ENCODE data around the gene CLDN25. TPM values are rescaled to one million over a fixed set of nuclear protein-coding genes. Genes with fewer than 3 reads are reported as not detected.

The CLDN25 gene
- total and polyA plus RNA-seq, 2 donors (not counting 3 experiments of a cell fraction or from before 2014, with no cell fraction given), result not detected

DNA sequence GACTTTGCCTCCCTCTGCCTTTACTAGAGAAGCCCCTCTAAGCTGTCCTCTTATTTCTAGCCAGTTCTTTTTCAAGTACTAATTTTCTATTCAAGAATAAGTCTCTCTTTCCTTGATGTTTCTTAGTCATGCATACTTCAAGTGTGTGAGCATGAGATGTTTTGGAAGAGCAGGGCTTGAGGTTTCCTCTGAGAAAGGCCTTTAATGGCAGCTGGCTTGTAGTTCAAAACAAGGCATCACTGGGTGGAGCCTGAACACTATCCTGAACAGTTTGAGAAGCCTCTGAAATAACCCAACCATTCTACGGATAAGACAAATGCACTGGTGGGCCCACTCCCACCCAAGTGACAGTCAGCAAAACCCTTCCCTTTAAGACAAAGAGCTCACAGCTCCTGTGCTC, 37.6 kb downstream of the CLDN25 start:
- Histone ChIP-seq H3K79me2 (ENCODE audit: control insufficient read depth, insufficient read depth, low read length) (no peaks in the 10 kb centered on the region), H3K4me3 (replicated peaks in 1 of 3; ENCODE audit: insufficient read depth in 1 of 3, low read depth in 1 of 3, low read length in 3 of 3) (no peak overlapping the region), H3K4me2 (ENCODE audit: insufficient read depth, low read length) (no peak overlapping the region), H4K20me1 (replicated peaks; ENCODE audit: control insufficient read depth, extremely low read depth, insufficient read depth, low read length) (no peaks in the 10 kb centered on the region), H2AFZ (ENCODE audit: low read depth, low read length) (no peak overlapping the region), H3K9ac (replicated peaks; ENCODE audit: extremely low read depth, insufficient read depth, low read length) (no peak overlapping the region), H3K27me3 (ENCODE audit: control insufficient read depth in 2 of 2, insufficient read depth in 2 of 2, low read length in 2 of 2) (no peaks in the 10 kb centered on the region), H3K9me3 (replicated peaks; ENCODE audit: control insufficient read depth, insufficient read depth, low read length) (no peaks in the 10 kb centered on the region), H3K36me3 (ENCODE audit: control insufficient read depth in 2 of 2, extremely low read depth in 1 of 2, insufficient read depth in 2 of 2, low read length in 2 of 2) (peaks cover 2 to 12% of the 10 kb centered on the region in 2 experiments), H3K27ac (ENCODE audit: insufficient read depth, low read depth, low read length) (no peak overlapping the region), H3K4me1 (ENCODE audit: control insufficient read depth, extremely low read depth, insufficient read depth, low read length) (no peaks in the 10 kb centered on the region), H3K9me1 (replicated peaks; ENCODE audit: control insufficient read depth, extremely low read depth, insufficient read depth, low read length) (no peaks in the 10 kb centered on the region)
- ChIA-PET CTCF (interaction anchor here (1.0 to 1.4 kb wide), 2 partner anchors 10 to 79 kb away, joined by 3 to 10 read pairs; no protein-coding TSS in a partner anchor), POLR2A (no interaction called here)
- FAIRE-seq (no peak), DNase-seq (ENCODE audit: low read depth, low spot score) (no peak)
- BruUV-seq (replicated peaks), result no TSS peak
- dilution Hi-C loops (cut with MboI; ENCODE audit: extremely low pct_ligation_motif_present, low sequenced_read_pairs) (no loop called here), intact Hi-C loops (cut with micrococcal nuclease) (no loop called here)
- no peak for TF ChIP-seq POLR2AphosphoS5 (IDR thresholded peaks at IDR 0.05; ENCODE audit: insufficient read depth, low read depth, low read length)
- TF ChIP-seq, protein P1, sequence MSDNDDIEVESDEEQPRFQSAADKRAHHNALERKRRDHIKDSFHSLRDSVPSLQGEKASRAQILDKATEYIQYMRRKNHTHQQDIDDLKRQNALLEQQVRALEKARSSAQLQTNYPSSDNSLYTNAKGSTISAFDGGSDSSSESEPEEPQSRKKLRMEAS (IDR thresholded peaks at IDR 0.05; ENCODE audit: insufficient read depth, insufficient read length), result no peak

GRCh38 chr11:113817626-113818025, 38.0 kb downstream of the CLDN25 start:
- no peak for DNase-seq (ENCODE audit: low read depth, low spot score)
- no peak overlapping the region for H3K4me3 ChIP-seq (replicated peaks in 1 of 3; ENCODE audit: insufficient read depth in 1 of 3, low read depth in 1 of 3, low read length in 3 of 3)
- no peaks in the 10 kb centered on the region for H3K9me3 ChIP-seq (replicated peaks; ENCODE audit: control insufficient read depth, insufficient read depth, low read length)
- no TSS peak for BruUV-seq (replicated peaks)
- intact Hi-C loops (cut with micrococcal nuclease) (no loop called here), dilution Hi-C loops (cut with MboI; ENCODE audit: extremely low pct_ligation_motif_present, low sequenced_read_pairs) (no loop called here)
- FAIRE-seq, result no peak
- ChIA-PET CTCF (interaction anchor here (1.0 to 1.4 kb wide), 2 partner anchors 11 to 79 kb away, joined by 3 to 10 read pairs; no protein-coding TSS in a partner anchor), POLR2A (no interaction called here)
- no peak overlapping the region for H2AFZ ChIP-seq (ENCODE audit: low read depth, low read length)
- peaks cover 2 to 12% of the 10 kb centered on the region in 2 experiments for H3K36me3 ChIP-seq (ENCODE audit: control insufficient read depth in 2 of 2, extremely low read depth in 1 of 2, insufficient read depth in 2 of 2, low read length in 2 of 2)
- H3K4me2 ChIP-seq (ENCODE audit: insufficient read depth, low read length), result no peak overlapping the region
- no peak for TF ChIP-seq MYC (IDR thresholded peaks at IDR 0.05; ENCODE audit: low read depth, low read length)
- no peak for TF ChIP-seq FOS (IDR thresholded peaks at IDR 0.05; ENCODE audit: borderline replicate concordance, insufficient read depth, low read length)
- TF ChIP-seq, protein P1 (IDR thresholded peaks at IDR 0.05; ENCODE audit: insufficient read depth, insufficient read length), result no peak
- no peak for TF ChIP-seq POLR2AphosphoS5 (IDR thresholded peaks at IDR 0.05; ENCODE audit: insufficient read depth, low read depth, low read length)
- TF ChIP-seq EZH2 (IDR thresholded peaks at IDR 0.05; ENCODE audit: borderline replicate concordance, low read depth, low read length, severe bottlenecking), result no peak
- TF ChIP-seq, protein P2, sequence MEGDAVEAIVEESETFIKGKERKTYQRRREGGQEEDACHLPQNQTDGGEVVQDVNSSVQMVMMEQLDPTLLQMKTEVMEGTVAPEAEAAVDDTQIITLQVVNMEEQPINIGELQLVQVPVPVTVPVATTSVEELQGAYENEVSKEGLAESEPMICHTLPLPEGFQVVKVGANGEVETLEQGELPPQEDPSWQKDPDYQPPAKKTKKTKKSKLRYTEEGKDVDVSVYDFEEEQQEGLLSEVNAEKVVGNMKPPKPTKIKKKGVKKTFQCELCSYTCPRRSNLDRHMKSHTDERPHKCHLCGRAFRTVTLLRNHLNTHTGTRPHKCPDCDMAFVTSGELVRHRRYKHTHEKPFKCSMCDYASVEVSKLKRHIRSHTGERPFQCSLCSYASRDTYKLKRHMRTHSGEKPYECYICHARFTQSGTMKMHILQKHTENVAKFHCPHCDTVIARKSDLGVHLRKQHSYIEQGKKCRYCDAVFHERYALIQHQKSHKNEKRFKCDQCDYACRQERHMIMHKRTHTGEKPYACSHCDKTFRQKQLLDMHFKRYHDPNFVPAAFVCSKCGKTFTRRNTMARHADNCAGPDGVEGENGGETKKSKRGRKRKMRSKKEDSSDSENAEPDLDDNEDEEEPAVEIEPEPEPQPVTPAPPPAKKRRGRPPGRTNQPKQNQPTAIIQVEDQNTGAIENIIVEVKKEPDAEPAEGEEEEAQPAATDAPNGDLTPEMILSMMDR (IDR thresholded peaks at IDR 0.05; ENCODE audit: extremely low read depth in 1 of 2, insufficient read depth in 1 of 2, low read depth in 1 of 2, low read length in 2 of 2), result no peak
- no peak for TF ChIP-seq POLR2A (IDR thresholded peaks at IDR 0.05; ENCODE audit: low read depth, low read length)
- no peak for TF ChIP-seq JUN (IDR thresholded peaks at IDR 0.05; ENCODE audit: borderline replicate concordance, insufficient read depth, insufficient read length, low read depth)
- H3K79me2 ChIP-seq (ENCODE audit: control insufficient read depth, insufficient read depth, low read length), result no peaks in the 10 kb centered on the region
- no peaks in the 10 kb centered on the region for H3K4me1 ChIP-seq (ENCODE audit: control insufficient read depth, extremely low read depth, insufficient read depth, low read length)
- H4K20me1 ChIP-seq (replicated peaks; ENCODE audit: control insufficient read depth, extremely low read depth, insufficient read depth, low read length), result no peaks in the 10 kb centered on the region
- no peak overlapping the region for H3K27ac ChIP-seq (ENCODE audit: insufficient read depth, low read depth, low read length)
- no peaks in the 10 kb centered on the region for H3K27me3 ChIP-seq (ENCODE audit: control insufficient read depth in 2 of 2, insufficient read depth in 2 of 2, low read length in 2 of 2)
- no peaks in the 10 kb centered on the region for H3K9me1 ChIP-seq (replicated peaks; ENCODE audit: control insufficient read depth, extremely low read depth, insufficient read depth, low read length)
- no peak overlapping the region for H3K9ac ChIP-seq (replicated peaks; ENCODE audit: extremely low read depth, insufficient read depth, low read length)

All from endothelial cell of umbilical vein (primary cell).